Skeletal muscle satellite cell (primary cell): Measurements from ENCODE around the gene HIC2. TPM values are rescaled to one million over a fixed set of nuclear protein-coding genes. Genes with fewer than 3 reads are reported as not detected.
"Not testable (repeated sequence)": the region's sequence is repeated elsewhere in the genome, so short reads cannot be mapped to it uniquely, and the experiment has no call there.

Experiments used
- H3K27me3 ChIP-seq: 2 replicates; pipeline ENCODE4 v1.7.0; 2013; ENCODE audit warnings: low read length; ENCODE audit not compliant: control insufficient read depth, insufficient read depth
- H3K36me3 ChIP-seq: 2 replicates; pipeline ENCODE4 v1.7.0; 2013; ENCODE audit warnings: mild to moderate bottlenecking, control low read depth, low read length; ENCODE audit not compliant: insufficient read depth
- H3K4me1 ChIP-seq: 2 replicates; pipeline ENCODE4 v1.7.0; 2013; ENCODE audit warnings: low read length; ENCODE audit not compliant: control insufficient read depth, insufficient read depth
- H3K4me2 ChIP-seq: 2 replicates; pipeline ENCODE4 v1.7.0; 2013; ENCODE audit warnings: mild to moderate bottlenecking, low read length
- H3K4me3 ChIP-seq: 2 replicates; pipeline ENCODE4 v1.7.0; 2013; ENCODE audit warnings: low read length
- H3K9ac ChIP-seq: 2 replicates; pipeline ENCODE4 v1.7.0; 2013; ENCODE audit warnings: mild to moderate bottlenecking, low read depth, low read length, moderate library complexity
- H3K9me3 ChIP-seq: replicated peaks from 2 replicates; pipeline ENCODE4 v1.7.0; 2013; ENCODE audit warnings: mild to moderate bottlenecking, control low read depth, low read length
- total RNA-seq: library from RNA; depleted of rRNA; stranded (reverse); fragments of >200 nt; gene quantifications from 2 replicates; pipeline ENCODE4 v1.2.3, GENCODE V29; 2012; rRNA removed

The HIC2 gene, protein sequence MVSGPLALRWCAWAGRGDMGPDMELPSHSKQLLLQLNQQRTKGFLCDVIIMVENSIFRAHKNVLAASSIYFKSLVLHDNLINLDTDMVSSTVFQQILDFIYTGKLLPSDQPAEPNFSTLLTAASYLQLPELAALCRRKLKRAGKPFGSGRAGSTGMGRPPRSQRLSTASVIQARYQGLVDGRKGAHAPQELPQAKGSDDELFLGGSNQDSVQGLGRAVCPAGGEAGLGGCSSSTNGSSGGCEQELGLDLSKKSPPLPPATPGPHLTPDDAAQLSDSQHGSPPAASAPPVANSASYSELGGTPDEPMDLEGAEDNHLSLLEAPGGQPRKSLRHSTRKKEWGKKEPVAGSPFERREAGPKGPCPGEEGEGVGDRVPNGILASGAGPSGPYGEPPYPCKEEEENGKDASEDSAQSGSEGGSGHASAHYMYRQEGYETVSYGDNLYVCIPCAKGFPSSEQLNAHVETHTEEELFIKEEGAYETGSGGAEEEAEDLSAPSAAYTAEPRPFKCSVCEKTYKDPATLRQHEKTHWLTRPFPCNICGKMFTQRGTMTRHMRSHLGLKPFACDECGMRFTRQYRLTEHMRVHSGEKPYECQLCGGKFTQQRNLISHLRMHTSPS
- 2.5 and 3.3 TPM in 2 replicates for total RNA-seq

DNA sequence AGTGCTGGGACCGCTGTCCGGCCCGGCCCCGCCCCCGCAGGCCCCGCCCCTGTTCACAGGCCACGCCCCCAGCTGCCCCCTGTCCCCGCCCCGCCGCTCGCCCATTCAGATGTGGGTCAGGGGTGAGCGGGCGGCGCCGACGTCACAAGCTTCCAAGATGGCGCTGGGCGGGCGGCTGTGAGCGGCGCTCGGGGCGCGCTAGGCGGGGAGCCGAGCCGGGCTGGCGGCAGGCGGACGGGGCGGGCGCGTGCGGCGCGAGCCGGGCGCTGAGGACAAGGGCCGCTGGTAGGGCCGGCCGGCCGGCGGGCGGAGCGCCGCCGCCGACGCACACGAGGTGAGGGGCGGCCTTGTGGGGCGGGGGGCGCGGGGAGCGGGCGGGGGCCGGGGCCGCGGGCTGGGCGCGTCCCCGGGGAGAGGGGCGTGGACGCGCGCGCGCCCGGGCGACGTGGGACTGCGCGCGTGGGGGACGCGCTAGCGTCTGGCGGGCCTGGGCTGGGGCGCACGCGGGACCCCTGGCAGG, at the start of gene HIC2:
Gene HIC2 (plus strand): TSS at position 145 of the 520 bp plus-strand sequence. CDS start 25,461 bp downstream, outside the sequence.
- H3K27me3 ChIP-seq, H3K9me3 ChIP-seq, H3K9ac ChIP-seq, H3K36me3 ChIP-seq, H3K4me1 ChIP-seq: not testable (repeated sequence)
- Histone ChIP-seq H3K4me3 (peak within 1 kb of the TSS; percentile 62), H3K4me2 (peak within 1 kb of the TSS; percentile 71)

DNA sequence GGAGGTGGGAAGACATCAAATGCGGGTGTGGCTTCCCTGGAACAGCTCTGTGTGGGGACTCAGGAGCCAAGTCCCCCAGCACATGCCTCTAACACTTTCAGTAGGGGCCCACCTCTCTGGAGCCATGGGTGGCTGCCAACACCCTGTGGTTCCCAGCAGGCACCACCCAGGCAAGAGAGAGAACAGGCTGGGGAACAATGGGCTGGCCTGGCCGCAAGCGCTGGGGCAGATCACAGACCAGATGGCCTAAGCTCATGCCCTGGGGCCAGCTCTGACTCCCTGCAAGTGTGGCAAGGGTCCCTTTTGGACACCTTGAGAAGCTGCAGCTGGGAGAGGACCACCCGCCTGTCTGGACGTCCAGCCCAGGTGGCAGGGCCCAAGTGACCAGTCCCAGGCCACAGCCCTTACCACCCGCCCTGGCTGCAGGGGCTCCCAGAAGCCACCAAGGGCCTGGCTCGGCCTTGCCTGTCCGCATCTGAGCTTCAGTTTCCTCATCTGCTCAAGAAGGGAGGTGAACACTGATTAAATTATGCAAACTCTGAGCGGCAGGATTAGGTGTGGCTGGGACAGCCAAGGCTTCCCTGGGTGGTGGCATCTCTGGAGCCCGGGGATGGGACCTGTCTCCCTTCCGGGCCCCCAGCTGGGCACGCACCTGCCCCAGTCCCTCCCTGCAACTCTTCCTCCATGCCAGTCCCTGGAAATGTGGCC, 48.4 kb upstream of the HIC2 start:
- H3K27me3 ChIP-seq, H3K9ac ChIP-seq, H3K4me3 ChIP-seq, H3K36me3 ChIP-seq, H3K9me3 ChIP-seq, H3K4me2 ChIP-seq, H3K4me1 ChIP-seq: not testable (repeated sequence)

DNA sequence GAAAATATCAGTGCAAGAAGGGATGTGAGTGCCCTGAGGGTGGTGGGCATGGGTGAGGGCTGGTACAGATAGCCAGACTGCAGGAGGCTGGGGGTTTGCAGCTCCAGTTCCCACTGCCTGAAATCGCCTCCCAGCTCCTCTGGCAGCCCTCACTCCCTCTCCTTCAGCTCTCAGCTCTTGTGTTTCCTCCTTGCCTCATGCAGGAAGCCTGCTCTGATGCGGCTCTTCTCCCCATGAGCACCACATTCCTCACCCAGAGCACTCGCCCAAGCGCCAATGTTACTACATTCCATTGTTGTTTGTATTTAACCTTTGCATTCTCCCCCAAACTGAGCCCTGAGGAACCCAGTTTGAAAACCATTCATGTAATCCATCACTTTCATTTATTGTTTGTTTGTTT, 41.3 kb upstream of the HIC2 start:
- not testable (repeated sequence) for H3K4me1 ChIP-seq, H3K36me3 ChIP-seq, H3K9me3 ChIP-seq, H3K27me3 ChIP-seq, H3K4me2 ChIP-seq, H3K4me3 ChIP-seq, H3K9ac ChIP-seq

DNA sequence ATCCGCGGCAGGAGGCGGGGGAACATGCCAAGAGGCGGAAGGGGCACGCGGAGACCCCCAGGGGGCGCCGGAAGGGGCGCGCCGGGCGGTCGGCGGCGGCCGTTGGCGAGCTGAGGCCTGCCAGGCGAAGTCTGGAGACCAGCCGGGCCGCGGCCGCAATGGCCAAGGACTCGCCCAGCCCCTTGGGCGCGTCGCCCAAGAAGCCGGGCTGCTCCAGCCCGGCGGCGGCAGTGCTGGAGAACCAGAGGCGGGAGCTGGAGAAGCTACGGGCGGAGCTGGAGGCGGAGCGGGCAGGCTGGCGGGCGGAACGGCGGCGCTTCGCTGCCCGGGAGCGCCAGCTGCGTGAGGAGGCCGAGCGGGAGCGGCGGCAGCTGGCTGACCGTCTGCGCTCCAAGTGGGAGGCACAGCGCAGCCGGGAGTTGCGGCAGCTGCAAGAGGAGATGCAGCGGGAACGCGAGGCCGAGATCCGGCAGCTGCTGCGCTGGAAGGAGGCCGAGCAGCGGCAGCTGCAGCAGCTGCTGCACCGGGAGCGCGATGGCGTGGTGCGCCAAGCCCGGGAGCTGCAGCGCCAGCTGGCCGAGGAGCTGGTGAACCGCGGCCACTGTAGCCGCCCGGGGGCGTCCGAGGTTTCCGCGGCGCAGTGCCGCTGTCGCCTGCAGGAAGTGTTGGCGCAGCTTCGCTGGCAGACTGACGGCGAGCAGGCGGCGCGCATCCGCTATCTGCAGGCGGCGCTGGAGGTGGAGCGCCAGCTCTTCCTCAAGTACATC, 33.3 kb upstream of the HIC2 start, which contains the start of gene RIMBP3B:
Gene RIMBP3B (plus strand): TSS at position 51 of the 767 bp plus-strand sequence. CDS start 108 bp downstream, at position 159.
- H3K27me3 ChIP-seq, H3K4me1 ChIP-seq, H3K9ac ChIP-seq, H3K4me3 ChIP-seq, H3K36me3 ChIP-seq, H3K9me3 ChIP-seq, H3K4me2 ChIP-seq: not testable (repeated sequence)

DNA sequence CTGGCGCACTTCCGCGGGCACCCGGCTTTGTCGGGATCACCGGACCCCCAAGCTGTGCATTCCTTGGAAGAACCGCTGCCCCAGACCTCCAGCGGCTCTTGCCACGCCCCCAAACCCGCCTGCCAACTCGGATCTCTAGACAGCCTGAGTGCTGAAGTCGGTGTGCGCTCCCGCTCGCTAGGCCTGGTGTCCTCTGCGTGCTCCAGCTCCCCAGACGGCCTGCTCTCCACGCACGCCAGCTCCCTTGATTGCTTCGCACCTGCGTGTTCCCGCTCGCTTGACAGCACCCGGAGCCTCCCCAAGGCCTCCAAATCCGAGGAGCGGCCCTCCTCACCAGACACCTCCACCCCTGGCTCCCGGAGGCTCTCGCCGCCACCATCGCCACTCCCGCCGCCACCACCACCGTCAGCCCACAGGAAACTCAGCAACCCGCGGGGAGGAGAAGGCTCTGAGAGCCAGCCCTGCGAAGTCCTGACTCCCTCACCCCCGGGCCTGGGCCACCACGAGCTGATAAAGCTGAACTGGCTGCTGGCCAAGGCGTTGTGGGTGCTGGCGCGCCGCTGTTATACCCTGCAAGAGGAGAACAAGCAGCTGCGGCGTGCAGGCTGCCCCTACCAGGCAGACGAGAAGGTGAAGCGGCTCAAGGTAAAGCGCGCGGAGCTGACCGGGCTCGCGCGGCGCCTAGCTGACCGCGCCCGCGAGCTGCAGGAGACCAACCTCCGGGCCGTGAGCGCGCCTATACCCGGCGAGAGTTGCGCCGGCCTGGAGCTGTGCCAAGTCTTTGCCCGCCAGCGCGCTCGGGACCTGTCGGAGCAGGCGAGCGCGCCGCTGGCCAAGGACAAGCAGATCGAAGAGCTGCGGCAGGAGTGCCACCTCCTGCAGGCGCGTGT, 32.5 kb upstream of the HIC2 start:
- H3K4me2 ChIP-seq, H3K9me3 ChIP-seq, H3K27me3 ChIP-seq: not testable (repeated sequence)

DNA sequence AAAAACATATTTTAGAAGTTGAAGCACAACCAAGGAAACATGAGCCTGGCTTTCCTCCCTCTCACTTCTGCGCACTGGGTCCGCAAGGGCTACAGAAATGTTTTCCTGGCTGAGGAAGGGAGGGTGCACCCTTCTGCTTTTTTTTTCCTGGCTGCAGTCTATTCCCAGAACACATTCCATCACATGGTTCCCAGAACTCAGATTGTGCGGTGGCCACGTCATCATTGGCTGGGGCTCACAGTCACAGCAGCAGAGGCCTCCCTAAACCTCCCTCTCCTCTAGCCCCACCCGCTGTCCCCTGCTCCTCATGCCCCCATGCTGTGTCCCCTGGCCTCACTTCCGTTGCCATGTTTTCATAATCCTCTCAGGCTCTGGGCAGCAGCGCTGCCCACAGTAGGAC, 27.7 kb upstream of the HIC2 start:
- not testable (repeated sequence) for H3K36me3 ChIP-seq, H3K27me3 ChIP-seq, H3K4me2 ChIP-seq, H3K4me1 ChIP-seq, H3K9me3 ChIP-seq, H3K9ac ChIP-seq, H3K4me3 ChIP-seq

More for the DNA sequence above, 32.5 kb upstream of the HIC2 start:
- H3K4me1 ChIP-seq, H3K4me3 ChIP-seq, H3K36me3 ChIP-seq, H3K9ac ChIP-seq: not testable (repeated sequence)

DNA sequence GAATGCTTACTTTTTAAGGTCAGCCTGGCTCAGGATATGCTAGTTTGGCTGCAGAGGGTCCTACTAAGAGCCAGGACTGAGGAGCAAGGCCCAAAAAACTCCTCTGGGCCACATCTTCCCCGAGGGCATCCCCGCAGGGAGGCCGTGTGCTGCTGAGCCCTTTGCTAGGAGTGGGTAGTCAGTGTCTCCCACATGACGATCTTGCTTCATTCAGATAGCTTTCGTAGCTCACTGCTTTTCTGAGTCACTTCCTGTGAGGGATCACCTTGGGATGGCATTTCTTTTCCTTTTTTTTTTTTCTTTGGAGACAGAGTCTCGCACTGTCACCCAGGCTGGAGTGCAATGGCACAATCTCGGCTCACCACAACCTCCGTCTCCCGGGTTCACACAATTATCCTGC, 27.2 kb upstream of the HIC2 start:
- not testable (repeated sequence) for H3K9ac ChIP-seq, H3K27me3 ChIP-seq, H3K9me3 ChIP-seq, H3K36me3 ChIP-seq, H3K4me2 ChIP-seq, H3K4me1 ChIP-seq, H3K4me3 ChIP-seq

DNA sequence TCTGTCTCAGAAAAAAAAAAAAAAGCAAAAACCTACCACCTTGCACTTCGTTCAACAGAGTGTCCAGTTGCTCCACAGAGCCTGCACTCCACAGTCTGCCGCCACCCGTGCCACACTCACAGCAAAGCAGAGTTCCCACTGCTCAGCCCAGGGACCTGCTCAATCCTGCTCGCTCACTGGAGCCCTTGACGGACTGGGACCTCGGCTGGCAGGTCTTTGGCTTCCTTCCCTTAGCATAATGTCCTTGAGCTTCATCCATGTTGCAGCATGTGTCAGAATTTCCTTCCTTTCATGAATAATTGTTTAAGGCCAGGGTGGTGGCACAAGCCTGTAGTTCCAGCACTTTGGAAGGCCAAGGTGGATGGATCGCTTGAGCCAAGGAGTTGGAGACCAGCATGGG, 22.6 kb upstream of the HIC2 start:
- H3K36me3 ChIP-seq, H3K9ac ChIP-seq, H3K4me1 ChIP-seq, H3K4me3 ChIP-seq, H3K9me3 ChIP-seq, H3K4me2 ChIP-seq, H3K27me3 ChIP-seq: not testable (repeated sequence)

DNA sequence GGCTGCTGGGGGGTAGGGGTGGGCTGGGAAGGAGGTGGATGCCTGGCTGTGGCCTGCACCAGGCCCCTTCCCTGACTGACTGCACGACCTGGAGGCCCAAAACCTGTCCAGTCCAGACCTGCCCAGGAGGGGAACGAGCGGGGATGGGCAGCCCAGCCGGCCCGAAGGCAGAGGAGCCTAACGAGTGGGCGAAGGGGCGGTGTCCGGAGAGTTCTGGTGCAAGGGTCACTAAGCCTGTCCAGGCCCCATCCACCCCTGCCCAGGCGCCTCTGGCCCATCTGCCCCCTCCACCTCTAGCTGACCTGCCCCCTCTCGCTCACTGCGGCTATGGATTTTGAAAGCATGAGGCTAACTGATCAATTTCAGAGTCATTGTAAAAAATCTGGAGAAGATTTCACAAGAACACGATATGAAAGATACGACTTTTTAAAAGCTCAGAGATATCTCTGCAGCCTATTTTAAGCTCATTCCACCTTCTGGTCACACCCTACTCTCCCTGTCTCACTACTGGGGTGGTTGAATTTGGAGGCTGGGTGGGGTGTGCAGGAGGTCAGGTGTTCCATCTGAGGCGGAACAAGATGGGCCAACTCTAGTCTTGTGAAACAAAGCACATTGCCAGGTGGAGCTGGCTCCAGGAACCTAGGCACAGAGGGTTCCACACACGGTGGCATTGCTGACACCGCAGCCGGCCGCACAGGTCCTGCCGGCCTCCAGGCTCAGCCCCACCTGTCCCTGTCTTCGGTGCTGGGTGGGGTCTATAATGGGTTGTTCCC, 15.8 kb upstream of the HIC2 start:
- not testable (repeated sequence) for H3K4me3 ChIP-seq, H3K4me1 ChIP-seq, H3K9me3 ChIP-seq, H3K4me2 ChIP-seq, H3K9ac ChIP-seq, H3K36me3 ChIP-seq, H3K27me3 ChIP-seq

DNA sequence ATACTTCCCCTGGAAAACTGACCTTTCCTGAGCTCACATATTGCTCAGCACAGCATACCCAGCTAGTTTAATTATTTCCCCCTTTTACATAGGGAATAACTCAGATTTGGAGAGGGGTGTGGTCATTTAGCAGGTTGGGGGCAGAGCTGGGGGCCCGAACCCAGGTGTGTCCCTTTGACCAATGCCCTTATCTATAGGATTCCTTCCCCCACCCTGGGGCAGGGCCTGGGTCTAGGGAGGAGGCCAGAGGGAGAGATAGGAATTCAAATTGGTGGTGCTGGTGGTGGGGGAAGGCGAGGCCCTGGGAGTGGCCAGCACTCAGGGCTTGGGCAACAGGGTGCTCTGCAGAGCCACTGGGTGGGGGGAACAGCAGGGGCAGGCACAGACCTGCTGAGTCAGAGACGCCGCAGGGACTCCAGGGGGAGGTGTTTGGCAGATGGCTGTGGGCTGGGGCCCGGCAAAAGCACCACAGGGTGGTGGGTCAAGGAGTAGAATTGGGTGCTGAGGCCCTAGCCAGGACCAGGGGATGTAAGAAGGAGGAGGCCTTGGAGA, 14.3 kb upstream of the HIC2 start:
- H3K27me3 ChIP-seq, H3K36me3 ChIP-seq, H3K9ac ChIP-seq, H3K4me1 ChIP-seq, H3K9me3 ChIP-seq, H3K4me3 ChIP-seq, H3K4me2 ChIP-seq: not testable (repeated sequence)
